HEK293T (cell line): ENCODE measurements around the gene ASB10.

Source experiments
- FOXK2 ChIP-seq: fragments of 450-650 bp; IDR thresholded peaks from 2 replicates; pipeline ENCODE4 v1.6.1; 2016; ENCODE audit warnings: mild to moderate bottlenecking
- FOXM1 ChIP-seq: fragments of 450-650 bp; IDR thresholded peaks from 2 replicates; pipeline ENCODE4 v1.6.1; 2017; ENCODE audit warnings: mild to moderate bottlenecking, borderline replicate concordance
- HDGF ChIP-seq: fragments of 450-650 bp; IDR thresholded peaks from 2 replicates; pipeline ENCODE4 v1.6.1; 2017; ENCODE audit warnings: antibody characterized with exemption, borderline replicate concordance
- SP1 ChIP-seq: fragments of 450-650 bp; IDR thresholded peaks from 2 replicates; pipeline ENCODE4 v1.6.1; 2017
- TARDBP ChIP-seq: fragments of 450-650 bp; IDR thresholded peaks from 2 replicates; pipeline ENCODE4 v1.6.1; 2016
- ZNF384 ChIP-seq: fragments of 450-650 bp; IDR thresholded peaks from 2 replicates; pipeline ENCODE4 v1.6.1; 2016

- no peak for TF ChIP-seq FOXK2
- no peak for TF ChIP-seq TARDBP
- TF ChIP-seq ZNF384: no peak
- no peak for TF ChIP-seq FOXM1
- no peak for TF ChIP-seq HDGF
- no peak for TF ChIP-seq SP1
Measured at GRCh38 chr7:151181011-151181431, 6.0 kb downstream of the ASB10 start.
